H7 (cell line): ENCODE data around the gene TOMM7. TPM values are rescaled to one million over a fixed set of nuclear protein-coding genes. Genes with fewer than 3 reads are reported as not detected.

ENCODE experiments used
- DNase-seq: peaks from one replicate; pipeline ENCODE4 v3.0.0; 2012
- H3K27me3 ChIP-seq: 2 replicates; pipeline ENCODE4 v1.6.0; 2011; ENCODE audit warnings: mild to moderate bottlenecking, low read length; ENCODE audit not compliant: control insufficient read depth, insufficient read depth
- H3K36me3 ChIP-seq: replicated peaks from 2 replicates; pipeline ENCODE4 v1.5.1; 2011; ENCODE audit warnings: low read length; ENCODE audit not compliant: control insufficient read depth, insufficient read depth
- H3K4me3 ChIP-seq: 2 replicates; pipeline ENCODE4 v1.5.1; 2011; ENCODE audit warnings: low read depth, mild to moderate bottlenecking, control low read depth, low read length, moderate library complexity; ENCODE audit not compliant: insufficient read depth
- total RNA-seq: library from RNA; depleted of rRNA; stranded (reverse); fragments of >200 nt; shearing (Covaris generic); gene quantifications from 2 replicates; pipeline ENCODE4 v1.2.3, GENCODE V29; 2014; rRNA removed

Gene TOMM7
- total RNA-seq, 1 experiment from 2014 or later, result 437 TPM

DNA sequence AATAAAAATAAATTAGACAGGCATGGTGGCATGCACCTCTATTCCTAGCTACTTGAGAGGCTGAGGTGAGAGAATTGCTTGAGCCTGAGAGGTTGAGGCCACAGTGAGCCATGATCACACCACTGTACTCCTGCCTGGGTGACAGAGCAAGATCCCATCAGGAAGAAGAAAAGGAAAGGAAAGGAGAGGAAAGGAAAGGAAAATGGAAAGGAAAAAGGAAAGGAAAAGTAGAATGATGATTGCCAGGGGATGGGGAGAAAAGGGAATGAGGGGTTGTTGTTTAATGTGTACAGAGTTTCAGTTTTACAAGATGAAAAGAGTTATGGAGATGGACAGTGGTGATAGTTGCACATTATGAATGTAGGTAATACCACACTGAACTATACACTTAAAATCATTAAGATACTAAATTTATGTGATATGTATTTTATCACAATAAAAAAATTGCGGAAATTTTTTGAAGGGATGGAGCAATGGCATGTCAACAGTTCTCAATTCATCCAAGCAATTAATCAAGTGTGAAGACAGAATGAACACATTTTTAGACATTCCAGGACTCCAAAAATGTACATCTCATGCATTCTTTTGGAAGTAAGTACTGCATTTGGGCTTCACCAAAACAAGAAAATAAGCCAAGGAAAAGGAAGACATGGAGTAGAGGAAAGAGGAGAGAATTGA, 51.3 kb downstream of the TOMM7 start:
- no peak for DNase-seq
- H3K27me3 ChIP-seq, result no peaks in the 10 kb centered on the region
- H3K36me3 ChIP-seq, result no peaks in the 10 kb centered on the region
- no peak overlapping the region for H3K4me3 ChIP-seq

DNA sequence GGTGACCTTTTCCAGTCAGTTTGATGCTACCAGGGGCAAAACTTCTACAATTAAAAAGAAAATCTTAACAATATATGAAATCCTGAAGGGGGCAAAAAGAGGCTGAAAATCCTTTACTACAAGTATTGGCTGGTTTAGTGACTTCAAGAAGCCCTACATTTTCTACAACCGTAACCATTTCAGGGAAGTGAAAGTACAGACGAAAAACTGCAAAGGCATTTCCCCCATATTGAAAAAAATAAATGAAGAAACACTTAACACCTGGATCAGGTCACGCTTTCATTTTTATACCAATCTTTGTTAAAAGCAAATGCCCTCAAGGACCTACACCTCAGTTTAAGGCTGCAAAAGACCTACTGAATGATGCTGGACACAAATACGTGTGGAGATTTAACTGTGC, 57.0 kb downstream of the TOMM7 start:
- Histone ChIP-seq H3K4me3 (no peak overlapping the region), H3K36me3 (no peaks in the 10 kb centered on the region), H3K27me3 (no peaks in the 10 kb centered on the region)
- no peak for DNase-seq

Other genes starting within 250 kb of the TOMM7 start
- 0.22 and 0.69 TPM in 2 replicates for gene IL6, start 95.6 kb downstream of the TOMM7 start, total RNA-seq
- 62.9 and 91.6 TPM in 2 replicates for gene HYCC1, start 191.3 kb upstream of the TOMM7 start, total RNA-seq